HG03432 (cell line): ENCODE data around the gene MYLK.
"Not testable (repeated sequence)": the region's sequence is repeated elsewhere in the genome, so short reads cannot be mapped to it uniquely, and the experiment has no call there.

Source experiments
- ATAC-seq: cut with Tn5 transposase; IDR thresholded peaks from one replicate; pipeline ENCODE4 v1.9.1; 2021; ENCODE audit warnings: mild to moderate bottlenecking, moderate library complexity; ENCODE audit not compliant: unreplicated experiment

The MYLK gene, protein sequence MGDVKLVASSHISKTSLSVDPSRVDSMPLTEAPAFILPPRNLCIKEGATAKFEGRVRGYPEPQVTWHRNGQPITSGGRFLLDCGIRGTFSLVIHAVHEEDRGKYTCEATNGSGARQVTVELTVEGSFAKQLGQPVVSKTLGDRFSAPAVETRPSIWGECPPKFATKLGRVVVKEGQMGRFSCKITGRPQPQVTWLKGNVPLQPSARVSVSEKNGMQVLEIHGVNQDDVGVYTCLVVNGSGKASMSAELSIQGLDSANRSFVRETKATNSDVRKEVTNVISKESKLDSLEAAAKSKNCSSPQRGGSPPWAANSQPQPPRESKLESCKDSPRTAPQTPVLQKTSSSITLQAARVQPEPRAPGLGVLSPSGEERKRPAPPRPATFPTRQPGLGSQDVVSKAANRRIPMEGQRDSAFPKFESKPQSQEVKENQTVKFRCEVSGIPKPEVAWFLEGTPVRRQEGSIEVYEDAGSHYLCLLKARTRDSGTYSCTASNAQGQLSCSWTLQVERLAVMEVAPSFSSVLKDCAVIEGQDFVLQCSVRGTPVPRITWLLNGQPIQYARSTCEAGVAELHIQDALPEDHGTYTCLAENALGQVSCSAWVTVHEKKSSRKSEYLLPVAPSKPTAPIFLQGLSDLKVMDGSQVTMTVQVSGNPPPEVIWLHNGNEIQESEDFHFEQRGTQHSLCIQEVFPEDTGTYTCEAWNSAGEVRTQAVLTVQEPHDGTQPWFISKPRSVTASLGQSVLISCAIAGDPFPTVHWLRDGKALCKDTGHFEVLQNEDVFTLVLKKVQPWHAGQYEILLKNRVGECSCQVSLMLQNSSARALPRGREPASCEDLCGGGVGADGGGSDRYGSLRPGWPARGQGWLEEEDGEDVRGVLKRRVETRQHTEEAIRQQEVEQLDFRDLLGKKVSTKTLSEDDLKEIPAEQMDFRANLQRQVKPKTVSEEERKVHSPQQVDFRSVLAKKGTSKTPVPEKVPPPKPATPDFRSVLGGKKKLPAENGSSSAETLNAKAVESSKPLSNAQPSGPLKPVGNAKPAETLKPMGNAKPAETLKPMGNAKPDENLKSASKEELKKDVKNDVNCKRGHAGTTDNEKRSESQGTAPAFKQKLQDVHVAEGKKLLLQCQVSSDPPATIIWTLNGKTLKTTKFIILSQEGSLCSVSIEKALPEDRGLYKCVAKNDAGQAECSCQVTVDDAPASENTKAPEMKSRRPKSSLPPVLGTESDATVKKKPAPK (N-terminal part only)

DNA sequence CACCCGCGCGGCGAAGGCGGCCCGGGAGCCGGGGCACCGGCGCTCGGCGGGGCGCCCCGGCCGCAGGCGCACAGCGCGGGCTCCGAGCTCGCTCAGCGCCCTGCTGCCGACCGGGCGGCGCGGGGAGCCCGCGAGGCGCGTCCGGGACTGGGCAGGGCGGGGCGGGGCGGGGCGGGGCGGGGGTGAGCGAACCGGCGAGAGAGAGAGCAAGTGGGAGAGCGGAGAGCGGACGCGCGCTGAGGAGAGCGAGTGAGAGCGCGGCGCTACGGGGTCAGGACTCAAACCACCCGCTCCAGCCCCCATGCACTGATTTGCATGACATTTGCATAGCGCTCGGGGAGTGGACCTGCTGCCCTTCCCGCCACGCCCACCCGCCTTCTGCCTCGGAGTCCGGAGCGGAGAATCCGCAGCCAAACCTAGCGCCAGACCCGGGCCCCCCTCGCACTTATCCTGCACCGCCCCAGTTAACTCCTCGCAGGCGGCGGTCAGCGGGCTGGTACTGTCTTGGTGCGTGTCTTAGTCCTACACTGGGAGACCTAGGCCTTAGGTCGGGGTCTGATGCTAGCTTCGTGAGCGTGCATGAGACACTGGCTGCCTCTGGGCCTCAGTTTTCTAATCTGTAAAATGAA is at the start of gene MYLK:
Gene MYLK, minus strand, starts transcription at position 130 of the 629 bp plus-strand sequence. CDS start 90,491 bp downstream, outside the sequence.
- ATAC-seq: peak; percentile 79

GRCh38 chr3:123930445-123930844 is 46.3 kb upstream of the MYLK start:
- ATAC-seq: no peak

DNA sequence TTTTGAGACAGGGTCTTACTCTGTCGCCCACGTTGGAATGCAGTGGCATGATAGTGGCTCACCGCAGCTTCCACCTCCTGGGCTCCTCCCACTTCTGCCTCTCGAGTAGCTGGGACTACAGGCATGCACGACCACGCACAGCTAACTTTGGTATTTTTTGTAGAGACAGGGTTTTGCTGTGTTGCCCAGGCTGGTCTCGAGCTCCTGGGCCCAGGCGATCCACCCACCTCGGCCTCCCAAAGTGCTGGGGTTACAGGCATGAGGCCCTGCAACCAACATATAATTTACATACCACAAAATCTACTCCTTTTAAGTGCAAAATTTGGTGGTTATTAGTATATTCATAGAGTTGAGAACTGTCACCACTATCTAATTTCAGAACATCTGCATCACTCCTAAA is 45.2 kb upstream of the MYLK start:
- ATAC-seq: no peak

- ATAC-seq: no peak
Measured at GRCh38 chr3:123926396-123926795, 42.3 kb upstream of the MYLK start.

GRCh38 chr3:123920868-123921267 is 36.7 kb upstream of the MYLK start:
- ATAC-seq: no peak

- ATAC-seq: no peak
Measured at GRCh38 chr3:123920383-123920782, 36.3 kb upstream of the MYLK start.

DNA sequence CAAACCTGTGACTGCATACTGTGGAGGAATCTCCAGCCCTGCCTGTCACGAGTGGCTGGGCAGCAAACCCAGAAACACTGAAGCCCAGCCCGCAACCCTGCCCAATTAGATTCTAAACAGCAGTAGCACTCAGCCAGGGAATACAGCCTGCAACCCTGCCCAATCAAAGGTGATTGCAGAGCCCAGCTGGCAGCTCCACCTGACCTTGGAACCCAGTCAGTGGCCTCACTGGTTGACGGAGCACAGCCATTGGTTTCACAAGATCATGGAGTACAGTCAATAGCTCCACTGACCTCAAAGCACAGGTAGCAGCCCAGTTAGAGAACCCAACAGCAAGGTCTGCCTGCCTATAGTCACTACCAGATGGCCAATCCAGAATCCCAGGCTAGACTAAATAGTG is 35.2 kb upstream of the MYLK start:
- no peak for ATAC-seq

GRCh38 chr3:123914829-123915228 is 30.7 kb upstream of the MYLK start:
- no peak for ATAC-seq

GRCh38 chr3:123909785-123910184 is 25.7 kb upstream of the MYLK start:
- peak; percentile 76 for ATAC-seq

DNA sequence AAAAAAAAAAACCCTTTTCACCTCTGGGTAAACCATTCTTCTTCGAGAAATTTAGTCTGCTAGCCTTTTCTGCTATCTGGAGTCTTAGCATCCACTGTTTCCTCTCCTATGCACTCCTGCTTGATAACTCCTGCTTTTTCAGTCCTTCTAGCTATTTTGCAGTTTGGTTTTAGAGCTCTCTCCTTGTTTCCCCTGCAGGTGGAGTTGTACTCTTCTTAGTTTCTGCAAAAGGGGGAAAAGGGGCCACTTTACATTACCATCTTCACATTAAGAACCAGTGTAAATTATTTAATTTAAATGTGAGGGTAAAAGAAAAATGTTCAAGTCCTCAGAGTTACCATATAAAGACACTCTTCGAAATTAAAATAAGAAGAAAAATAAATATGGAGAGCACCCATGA is 23.6 kb upstream of the MYLK start:
- ATAC-seq: no peak

DNA sequence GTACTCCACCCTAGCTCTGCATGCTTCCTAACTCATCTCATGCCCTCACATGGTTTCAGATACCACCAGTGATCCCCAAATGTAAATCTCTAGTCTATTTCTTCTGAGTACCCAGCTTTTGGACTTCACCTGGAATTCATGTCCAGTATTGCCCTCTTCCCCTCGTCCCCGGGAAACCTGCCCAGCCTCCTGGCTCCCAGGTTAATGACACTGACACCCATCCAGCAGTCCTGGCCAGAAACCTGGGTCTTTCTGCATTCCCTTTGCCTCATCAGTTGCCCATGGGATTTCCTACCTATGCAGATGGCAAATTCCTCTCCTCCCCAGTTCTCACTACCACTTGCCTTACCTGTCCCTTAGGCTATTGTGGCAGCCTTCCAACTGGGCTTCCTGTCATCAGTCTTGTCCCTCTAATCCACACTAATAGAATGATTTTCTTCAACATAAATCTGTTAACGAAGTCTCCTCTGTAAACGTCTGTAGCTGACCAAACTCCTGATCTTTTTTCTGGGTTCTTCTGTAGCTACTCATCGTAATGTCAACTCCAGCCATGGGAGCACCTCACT is 15.3 kb upstream of the MYLK start:
- ATAC-seq: no peak

DNA sequence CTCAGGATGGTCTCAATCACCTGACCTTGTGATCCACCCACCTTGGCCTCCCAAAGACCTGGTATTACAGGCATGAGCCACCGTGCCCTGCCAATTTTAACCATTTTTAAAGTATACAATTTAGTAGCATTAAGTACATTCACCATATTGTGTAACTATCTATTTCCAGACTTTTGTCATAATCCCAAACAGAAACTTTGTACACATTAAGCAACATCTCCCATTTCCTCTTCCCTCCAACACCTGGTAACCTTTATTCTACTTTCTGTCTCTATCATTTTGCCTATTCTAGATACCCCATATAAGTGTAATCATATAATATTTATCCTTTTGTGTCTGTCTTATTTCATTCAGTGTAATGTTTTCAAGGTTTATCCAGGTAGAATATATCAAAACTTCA is 8.9 kb upstream of the MYLK start:
- no peak for ATAC-seq

- no peak for ATAC-seq
Measured at GRCh38 chr3:123892195-123892594, 8.1 kb upstream of the MYLK start.

- not testable (repeated sequence) for ATAC-seq
Measured at GRCh38 chr3:123890991-123891390, 6.9 kb upstream of the MYLK start.

GRCh38 chr3:123890162-123890561 is 6.0 kb upstream of the MYLK start:
- not testable (repeated sequence) for ATAC-seq

DNA sequence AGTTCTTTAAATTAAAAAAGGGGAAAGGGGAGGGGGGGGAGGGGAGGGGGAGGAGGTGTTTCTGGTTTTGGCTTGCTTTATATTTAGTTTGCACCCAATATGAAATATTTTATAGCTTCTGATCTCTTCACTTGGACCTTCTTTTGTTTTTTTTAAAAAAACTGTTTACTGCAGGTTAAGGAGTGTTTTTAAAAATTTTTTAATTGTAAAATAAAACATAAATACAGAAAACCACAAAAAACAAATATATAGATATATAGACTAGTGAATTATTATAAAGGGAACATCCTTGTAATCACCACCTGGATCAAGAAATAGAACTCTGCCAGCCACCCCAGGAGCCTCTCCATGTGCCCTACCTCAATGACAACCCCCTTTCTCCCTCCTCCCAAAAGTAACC is 861 bp upstream of the MYLK start:
- ATAC-seq: no peak

DNA sequence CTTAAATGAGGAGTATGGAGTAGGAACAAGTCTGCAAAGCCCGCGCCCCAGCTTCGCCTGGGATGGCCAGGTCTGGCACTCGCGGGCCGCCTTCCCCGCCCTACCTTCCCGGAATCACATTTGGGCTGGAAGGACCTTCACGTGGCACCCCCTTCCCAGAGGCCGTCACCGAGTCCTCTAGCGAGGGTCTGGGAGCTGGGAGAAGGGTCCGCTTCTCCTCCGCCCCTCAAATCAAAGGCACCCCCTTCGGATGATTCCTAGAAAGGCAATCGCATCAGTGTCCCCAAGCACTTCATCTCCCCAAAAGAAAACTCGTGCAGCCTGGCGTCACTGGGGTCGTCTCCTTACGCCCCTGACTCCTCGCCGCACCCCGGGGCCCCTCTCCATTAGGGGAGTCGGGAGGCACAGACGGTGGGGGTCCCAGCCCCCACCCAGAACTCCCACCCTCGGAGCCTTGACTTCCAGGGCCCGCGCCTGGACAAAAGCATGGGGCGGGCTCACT is 380 bp downstream of the MYLK start:
- peak; percentile 8 for ATAC-seq

DNA sequence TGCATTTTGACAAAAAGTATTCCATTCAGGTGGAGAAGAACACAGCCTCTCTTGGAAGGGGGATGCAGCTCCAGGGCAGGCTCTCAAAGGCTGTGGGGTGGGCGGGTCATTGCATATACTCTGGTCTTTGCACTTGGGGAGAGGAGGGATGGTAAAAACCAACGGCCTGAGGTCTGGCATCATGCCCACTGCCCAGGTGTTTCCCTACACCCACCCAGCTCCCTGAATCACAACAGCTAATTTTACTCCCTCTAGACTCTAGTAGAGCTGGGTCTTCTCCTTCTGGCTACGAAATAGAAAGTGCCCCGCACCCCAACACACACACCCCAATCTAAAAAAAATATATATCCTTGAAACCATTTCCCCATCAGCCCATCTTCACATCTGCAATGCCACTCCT is 1.0 kb downstream of the MYLK start:
- ATAC-seq: no peak

DNA sequence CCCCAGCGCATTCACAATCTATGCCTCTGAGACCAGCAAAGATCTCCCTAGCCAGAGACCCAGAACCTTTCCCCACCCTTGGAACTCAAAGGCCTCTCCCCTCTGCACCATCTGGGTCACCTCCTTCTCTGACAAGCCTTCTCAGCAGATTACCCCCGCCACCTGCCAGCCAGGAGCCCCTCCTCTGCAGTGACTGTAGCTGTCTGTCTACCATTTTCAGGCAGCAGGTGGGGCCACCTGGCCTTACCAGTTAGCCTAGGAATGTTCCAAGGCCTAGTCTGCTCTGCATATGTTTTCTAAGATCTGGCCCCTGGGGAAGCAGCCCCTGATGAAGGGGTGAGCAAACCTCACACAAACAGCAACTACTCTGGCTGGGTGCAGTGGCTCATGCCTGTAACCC is 2.4 kb downstream of the MYLK start:
- ATAC-seq: no peak

GRCh38 chr3:123880998-123881561 is 3.1 kb downstream of the MYLK start:
- ATAC-seq: no peak
